SK-N-MC (cell line): Measurements from ENCODE around the gene CHST1.

Experiments used
- DNase-seq: peaks from one replicate; pipeline ENCODE4 v3.0.0-alpha.2; 2011; ENCODE audit warnings: low read depth, low spot score
- H3K27ac ChIP-seq: fragments of 200-600 bp; sonication (generic); 2 replicates; pipeline ENCODE4 v1.5.1; 2016; ENCODE audit warnings: mixed run types
- H3K36me3 ChIP-seq: fragments of 200-600 bp; sonication (generic); 2 replicates; pipeline ENCODE4 v1.6.1; 2017; ENCODE audit warnings: antibody characterized with exemption, low read length, mixed read lengths; ENCODE audit not compliant: insufficient read depth
- H3K4me3 ChIP-seq: fragments of 200-600 bp; sonication (generic); 2 replicates; pipeline ENCODE4 v1.5.1; 2016
- H3K9ac ChIP-seq: fragments of 200-600 bp; sonication (generic); 2 replicates; pipeline ENCODE4 v1.8.0; 2017; ENCODE audit warnings: mixed run types, mixed read lengths; ENCODE audit not compliant: insufficient read length
- H3K9me3 ChIP-seq: fragments of 200-600 bp; sonication (generic); 2 replicates; pipeline ENCODE4 v1.6.1; 2017; ENCODE audit warnings: low read depth, mild to moderate bottlenecking, antibody characterized with exemption, low read length, moderate library complexity, mixed read lengths
- EZH2 ChIP-seq: fragments of 200-600 bp; sonication (generic); IDR thresholded peaks from one replicate; pipeline ENCODE4 v1.6.1; 2017; ENCODE audit warnings: antibody characterized with exemption
- FOXP2 ChIP-seq: optimal IDR thresholded peaks from 2 replicates; pipeline ENCODE3; 2011; ENCODE audit warnings: mild to moderate bottlenecking, moderate library complexity; ENCODE audit not compliant: insufficient read depth; ENCODE audit errors: extremely low read length, control extremely low read depth
- POLR2AphosphoS5 ChIP-seq: IDR thresholded peaks from 2 replicates; pipeline ENCODE4 v1.6.1; 2012; ENCODE audit warnings: mild to moderate bottlenecking, low read depth, low read length, borderline replicate concordance

CHST1 gene

DNA sequence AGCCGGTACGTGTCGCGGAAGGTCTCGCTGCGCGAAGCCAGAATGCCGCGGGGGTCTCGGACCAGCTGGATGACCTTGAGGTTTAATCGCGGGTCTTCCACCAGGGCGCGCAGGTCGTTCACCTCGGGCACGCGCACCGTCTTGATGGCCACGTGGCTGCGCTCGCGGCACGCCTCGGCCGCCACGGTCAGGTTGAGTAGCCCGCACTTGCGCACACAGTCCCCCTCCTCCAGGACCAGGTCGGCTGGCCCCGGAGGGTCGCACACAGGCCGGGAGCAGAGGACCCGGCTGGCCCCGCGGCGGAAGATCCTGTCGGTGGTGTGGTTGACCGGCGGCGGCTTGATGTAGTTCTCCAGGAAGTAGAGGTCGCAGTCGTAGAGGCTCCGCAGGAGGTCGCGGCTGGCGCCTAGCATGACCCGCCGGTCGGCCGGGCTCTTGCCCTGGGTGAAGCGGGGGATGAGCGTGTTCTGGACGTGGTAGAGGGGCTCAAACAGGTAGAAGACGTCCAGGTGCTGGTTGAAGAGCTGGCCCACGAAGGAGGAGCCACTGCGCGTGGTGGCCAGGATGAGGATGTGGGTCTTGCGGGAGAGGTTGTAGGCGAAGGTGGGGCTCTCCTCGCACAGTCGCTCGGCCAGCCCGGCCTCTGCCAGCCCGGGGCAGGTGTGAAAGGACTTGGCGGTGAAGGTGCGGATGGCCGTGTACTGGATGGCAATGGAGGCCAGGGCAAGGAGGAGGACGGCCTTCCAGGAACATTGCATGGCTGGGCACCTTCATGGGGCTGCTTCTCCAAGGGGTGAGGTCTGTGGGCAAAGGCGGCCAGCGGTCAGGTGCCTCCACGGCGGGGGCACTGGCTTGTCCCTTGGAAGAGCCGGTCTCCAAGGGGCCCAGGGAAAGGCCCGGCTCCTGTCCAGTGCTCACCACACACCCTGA is 15.0 kb downstream of the CHST1 start:
- H3K9ac ChIP-seq = no peak overlapping the region
- H3K27ac ChIP-seq = no peak overlapping the region
- H3K36me3 ChIP-seq = no peaks in the 10 kb centered on the region
- H3K9me3 ChIP-seq = no peaks in the 10 kb centered on the region
- no peak for DNase-seq
- no peak for TF ChIP-seq FOXP2
- no peak for TF ChIP-seq POLR2AphosphoS5
- TF ChIP-seq EZH2 = no peak
- no peak overlapping the region for H3K4me3 ChIP-seq

DNA sequence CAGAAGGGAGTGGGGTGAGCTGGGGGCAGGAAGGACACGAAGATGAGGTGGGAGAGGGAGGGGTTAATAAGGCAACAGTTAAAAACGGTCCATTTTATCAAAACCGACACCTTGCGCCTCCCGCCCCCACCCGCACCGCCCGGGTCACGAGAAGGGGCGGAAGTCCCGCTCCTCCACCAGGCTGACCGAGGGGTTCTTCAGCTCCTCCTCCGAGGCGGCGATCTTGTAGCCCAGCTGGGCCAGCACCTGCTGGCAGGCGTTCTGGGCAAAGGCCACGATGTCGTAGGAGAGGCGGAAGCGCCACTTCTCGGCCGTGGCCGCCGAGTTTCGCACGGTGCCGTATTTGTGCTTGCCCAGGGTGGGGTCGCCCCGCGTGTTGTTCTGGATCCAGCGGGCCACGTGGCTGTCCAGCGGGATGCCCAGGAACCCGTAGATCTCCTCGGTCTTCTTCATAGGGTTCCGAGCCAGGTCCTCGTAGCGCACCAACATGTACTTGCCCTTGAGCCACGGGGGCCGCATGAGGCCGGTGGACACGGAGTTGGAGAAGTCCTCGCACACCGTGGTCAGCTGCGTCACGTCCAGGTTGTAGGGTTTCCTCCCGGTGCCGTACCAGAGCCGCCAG is 15.8 kb downstream of the CHST1 start:
- Histone ChIP-seq H3K9ac (no peak overlapping the region), H3K36me3 (no peaks in the 10 kb centered on the region), H3K9me3 (no peaks in the 10 kb centered on the region), H3K27ac (no peak overlapping the region), H3K4me3 (no peak overlapping the region)
- no peak for DNase-seq
- TF ChIP-seq EZH2 (no peak), FOXP2 (no peak), POLR2AphosphoS5 (no peak)

DNA sequence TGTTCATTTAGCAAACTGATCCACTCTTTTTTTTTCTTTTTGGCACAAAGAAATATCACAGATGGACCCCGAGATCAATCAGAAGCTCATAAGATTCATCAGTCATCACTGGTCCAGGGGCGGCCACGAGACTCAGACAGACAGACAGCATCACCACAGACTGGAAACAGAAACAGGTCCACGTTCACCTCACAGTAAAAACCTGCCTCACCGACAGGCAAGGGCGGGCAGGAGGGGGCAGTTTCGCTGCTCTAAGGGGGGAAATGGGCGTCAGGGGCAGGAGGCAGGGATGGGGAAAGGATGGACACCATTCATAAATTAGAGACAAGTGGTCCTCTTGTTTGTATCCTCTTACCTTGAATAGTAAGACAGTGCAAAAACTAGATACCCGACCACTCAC is 16.5 kb downstream of the CHST1 start:
- no peak for DNase-seq
- Histone ChIP-seq H3K9ac (no peak overlapping the region), H3K36me3 (no peaks in the 10 kb centered on the region), H3K27ac (no peak overlapping the region), H3K9me3 (no peaks in the 10 kb centered on the region), H3K4me3 (no peak overlapping the region)
- TF ChIP-seq EZH2 = no peak
- TF ChIP-seq POLR2AphosphoS5 = no peak

DNA sequence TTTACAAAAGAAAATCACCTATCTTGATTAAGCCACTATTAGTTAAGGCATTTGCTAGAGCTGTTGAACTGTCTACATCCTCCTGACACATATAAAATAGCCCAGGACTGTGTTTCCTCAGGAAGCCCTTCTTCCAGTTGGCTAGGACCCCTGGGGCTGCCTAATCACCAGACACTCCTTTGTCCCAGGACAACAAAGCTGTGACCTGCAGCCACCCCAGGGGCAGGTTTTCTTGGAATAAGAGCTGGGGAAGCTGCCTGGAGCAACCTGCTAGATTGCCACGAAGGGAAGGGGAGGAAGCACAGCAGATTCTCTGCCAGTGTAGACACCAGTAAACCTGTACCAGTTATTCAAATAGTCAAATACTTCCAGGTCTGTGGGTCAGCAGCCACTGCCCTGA is 17.6 kb downstream of the CHST1 start:
- Histone ChIP-seq H3K27ac (no peak overlapping the region), H3K36me3 (no peaks in the 10 kb centered on the region), H3K9ac (no peak overlapping the region), H3K9me3 (no peaks in the 10 kb centered on the region), H3K4me3 (no peak overlapping the region)
- no peak for TF ChIP-seq EZH2
- DNase-seq = no peak

DNA sequence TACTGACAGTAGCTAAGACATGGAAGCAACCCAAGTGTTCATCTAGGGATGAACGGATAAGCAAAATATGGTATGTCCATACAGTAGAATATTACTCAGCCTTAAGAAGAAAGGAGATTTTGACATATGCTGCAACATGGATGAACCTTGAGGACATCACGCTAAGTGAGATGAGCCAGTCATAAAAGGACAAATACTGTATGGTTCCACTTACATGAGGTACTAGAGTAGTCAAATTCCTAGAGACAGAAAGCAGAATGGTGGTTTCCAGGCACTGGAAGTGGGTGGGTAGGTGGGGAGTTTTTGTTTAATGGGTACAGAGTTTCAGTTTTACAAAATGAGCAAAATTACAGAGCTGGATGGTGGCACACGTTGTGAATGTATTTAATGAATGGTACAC is 18.1 kb downstream of the CHST1 start:
- H3K27ac ChIP-seq = no peak overlapping the region
- no peaks in the 10 kb centered on the region for H3K36me3 ChIP-seq
- no peak for DNase-seq
- H3K4me3 ChIP-seq = no peak overlapping the region
- H3K9ac ChIP-seq = no peak overlapping the region
- TF ChIP-seq POLR2AphosphoS5 = no peak
- TF ChIP-seq EZH2 = no peak
- TF ChIP-seq FOXP2 = no peak
- no peaks in the 10 kb centered on the region for H3K9me3 ChIP-seq

DNA sequence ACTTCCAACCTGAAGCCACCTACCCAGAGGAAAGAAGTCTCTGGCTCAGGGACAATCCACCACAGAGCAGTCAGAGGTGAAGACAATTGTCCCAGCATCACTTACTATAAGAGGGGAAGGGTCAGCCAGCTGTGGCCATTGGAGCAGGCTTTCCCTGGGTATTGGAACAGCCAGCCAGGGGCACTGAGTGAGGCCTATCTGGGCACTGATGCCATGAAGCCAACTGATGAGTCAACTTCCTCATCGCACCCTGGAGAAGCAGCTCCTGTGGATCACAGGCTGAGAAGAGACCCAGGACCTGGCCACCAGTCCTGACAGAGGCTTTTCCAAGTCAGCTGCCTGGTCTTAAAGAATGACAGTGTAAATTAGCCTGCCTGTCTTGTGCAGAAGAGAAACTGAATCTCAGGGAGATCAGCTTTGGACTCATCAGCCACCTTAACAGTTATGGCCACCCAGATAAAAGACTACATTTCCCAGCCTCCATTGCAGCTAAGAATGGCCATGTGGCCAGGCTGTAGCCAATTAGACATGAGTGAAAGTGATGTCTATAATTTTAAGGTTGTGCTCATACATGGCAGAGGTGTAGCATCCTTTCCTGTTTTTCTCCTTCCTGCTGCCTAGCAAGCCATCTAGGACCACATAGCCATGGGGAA is 19.0 kb downstream of the CHST1 start:
- no peak overlapping the region for H3K4me3 ChIP-seq
- TF ChIP-seq POLR2AphosphoS5 (no peak), FOXP2 (no peak), EZH2 (no peak)
- no peak overlapping the region for H3K9ac ChIP-seq
- no peaks in the 10 kb centered on the region for H3K36me3 ChIP-seq
- no peaks in the 10 kb centered on the region for H3K9me3 ChIP-seq
- no peak for DNase-seq
- H3K27ac ChIP-seq = no peak overlapping the region

DNA sequence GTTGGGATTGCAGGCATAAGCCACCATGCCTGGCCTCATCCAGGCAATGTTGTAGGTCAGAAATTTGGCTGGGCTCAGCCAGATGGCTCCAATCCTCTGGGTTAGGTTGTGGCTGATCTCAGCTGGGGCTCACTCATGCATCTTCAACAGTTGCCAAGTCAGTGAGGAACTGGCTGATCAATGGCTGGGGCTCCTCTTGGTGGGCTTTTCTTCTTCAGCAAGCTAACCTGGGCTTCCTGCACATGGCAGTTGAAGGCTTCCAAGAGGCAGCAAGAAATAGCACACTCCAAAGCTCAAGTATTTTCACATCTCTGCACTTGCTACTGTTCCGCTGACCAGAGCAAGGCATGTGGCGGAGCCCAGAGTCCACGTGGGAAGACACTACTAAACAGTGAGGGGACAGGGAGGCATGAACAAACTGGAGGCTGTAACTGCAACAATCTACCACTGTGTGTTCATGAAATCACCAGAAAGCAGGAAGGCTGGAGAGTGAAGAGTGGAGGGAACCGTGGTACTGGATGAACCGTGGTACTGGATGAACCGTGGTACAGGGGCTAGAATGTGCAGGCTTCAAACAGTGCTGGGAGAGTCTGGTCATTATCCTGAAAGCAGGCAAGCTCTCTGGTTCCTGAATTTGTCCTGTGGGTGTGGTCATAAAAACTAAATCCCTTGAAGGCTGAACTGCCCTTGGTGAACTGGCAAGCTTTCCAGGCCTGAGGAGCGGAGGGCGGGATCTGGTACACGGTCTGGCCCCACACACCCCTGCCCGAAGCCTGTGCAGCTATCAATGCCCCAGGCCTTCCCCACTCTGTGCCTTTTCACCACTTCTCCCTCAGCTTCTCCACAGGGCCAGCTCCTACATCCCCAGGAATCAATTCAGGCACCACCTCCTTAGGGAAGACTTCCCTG is 20.2 kb downstream of the CHST1 start:
- Histone ChIP-seq H3K4me3 (no peak overlapping the region), H3K9me3 (no peaks in the 10 kb centered on the region), H3K27ac (no peak overlapping the region), H3K9ac (no peak overlapping the region), H3K36me3 (no peaks in the 10 kb centered on the region)
- TF ChIP-seq FOXP2 = no peak
- no peak for TF ChIP-seq POLR2AphosphoS5
- no peak for TF ChIP-seq EZH2
- DNase-seq = no peak
